ENCODE data around the gene GRAP. TPM values are rescaled to one million over a fixed set of nuclear protein-coding genes. Genes with fewer than 3 reads are reported as not detected.

The GRAP gene
- total RNA-seq, 2 donors from 2014 or later, result 2.5 to 5.6 TPM

DNA sequence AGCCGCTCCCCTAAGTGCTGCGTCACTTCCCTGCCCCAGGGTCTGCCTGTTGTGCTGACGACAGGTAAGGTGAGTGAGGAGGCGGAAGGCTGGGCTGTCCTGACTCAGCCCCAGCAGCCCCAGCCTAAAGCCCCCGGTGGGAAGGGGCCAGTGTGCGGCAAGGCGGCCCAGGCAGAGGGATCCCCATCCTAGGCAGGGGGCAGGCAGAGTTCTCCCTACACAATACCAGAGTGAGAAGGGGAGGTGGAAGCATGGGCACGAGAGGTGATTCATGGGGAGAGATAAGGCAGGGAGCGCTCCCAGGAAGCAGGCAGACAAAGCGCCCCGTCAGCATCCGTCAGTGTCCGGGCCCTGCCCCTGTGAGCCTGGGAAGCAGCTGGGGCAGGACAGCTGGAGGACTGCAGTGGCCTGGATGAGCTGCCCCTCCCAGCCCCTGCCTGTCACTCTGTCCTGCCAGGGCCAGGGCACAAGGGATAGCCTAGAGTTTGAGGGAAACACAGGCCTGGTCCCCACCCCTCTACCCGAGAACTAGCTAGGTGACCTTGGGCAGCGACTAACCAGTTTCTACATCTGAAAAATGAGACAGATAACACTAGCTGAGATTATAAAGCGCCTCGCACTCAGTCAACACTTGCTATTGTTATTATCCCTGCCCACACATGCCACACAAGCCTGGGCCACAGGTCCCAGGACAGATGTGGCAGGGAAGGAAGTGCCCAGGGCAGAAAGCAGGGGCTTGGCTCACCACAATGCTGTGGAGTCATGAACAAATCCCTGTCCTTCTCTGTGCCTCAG is 46.0 kb downstream of the GRAP start:
- Histone ChIP-seq H3K36me3 (no peaks in the 10 kb centered on the region), H3K27ac (peak overlapping the region; percentile 84 to 92), H3K4me1 (peaks cover 0 to 79% of the 10 kb centered on the region in 2 donors), H3K27me3 (no peaks in the 10 kb centered on the region), H3K9me3 (peaks cover 0 to under 1% of the 10 kb centered on the region in 2 donors), H3K4me3 (no peak overlapping the region)
- TF ChIP-seq, protein P1, sequence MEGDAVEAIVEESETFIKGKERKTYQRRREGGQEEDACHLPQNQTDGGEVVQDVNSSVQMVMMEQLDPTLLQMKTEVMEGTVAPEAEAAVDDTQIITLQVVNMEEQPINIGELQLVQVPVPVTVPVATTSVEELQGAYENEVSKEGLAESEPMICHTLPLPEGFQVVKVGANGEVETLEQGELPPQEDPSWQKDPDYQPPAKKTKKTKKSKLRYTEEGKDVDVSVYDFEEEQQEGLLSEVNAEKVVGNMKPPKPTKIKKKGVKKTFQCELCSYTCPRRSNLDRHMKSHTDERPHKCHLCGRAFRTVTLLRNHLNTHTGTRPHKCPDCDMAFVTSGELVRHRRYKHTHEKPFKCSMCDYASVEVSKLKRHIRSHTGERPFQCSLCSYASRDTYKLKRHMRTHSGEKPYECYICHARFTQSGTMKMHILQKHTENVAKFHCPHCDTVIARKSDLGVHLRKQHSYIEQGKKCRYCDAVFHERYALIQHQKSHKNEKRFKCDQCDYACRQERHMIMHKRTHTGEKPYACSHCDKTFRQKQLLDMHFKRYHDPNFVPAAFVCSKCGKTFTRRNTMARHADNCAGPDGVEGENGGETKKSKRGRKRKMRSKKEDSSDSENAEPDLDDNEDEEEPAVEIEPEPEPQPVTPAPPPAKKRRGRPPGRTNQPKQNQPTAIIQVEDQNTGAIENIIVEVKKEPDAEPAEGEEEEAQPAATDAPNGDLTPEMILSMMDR (IDR thresholded peaks at IDR 0.05), result no peak
- no peak for DNase-seq (ENCODE audit: low spot score)

DNA sequence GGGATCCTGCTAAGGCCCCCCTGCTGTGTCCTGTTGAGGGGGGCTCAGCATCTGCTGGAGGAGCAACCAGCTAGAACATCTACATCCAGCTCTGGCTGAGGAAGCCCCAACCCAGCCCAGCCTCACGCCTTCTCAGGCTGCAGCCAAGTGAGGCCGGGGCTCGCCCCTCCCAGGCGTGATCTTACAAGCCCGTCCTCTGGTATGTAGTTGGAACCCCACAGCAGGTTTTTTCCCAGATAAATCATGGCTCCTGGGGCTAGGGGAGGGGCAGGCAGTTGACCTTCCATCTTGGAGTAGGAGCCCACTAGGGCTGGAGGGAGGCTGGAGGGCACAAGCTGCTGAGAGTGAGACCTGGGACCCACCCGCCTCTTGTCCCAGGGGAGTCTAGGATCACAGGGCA is 46.8 kb downstream of the GRAP start:
- H3K36me3 ChIP-seq, result no peaks in the 10 kb centered on the region
- H3K4me1 ChIP-seq, result peaks cover 0 to 77% of the 10 kb centered on the region in 2 donors
- TF ChIP-seq, protein P1 (IDR thresholded peaks at IDR 0.05), result no peak
- no peak for DNase-seq (ENCODE audit: low spot score)
- no peaks in the 10 kb centered on the region for H3K27me3 ChIP-seq
- peak overlapping the region; percentile 84 to 92 for H3K27ac ChIP-seq
- peaks cover 0 to 7% of the 10 kb centered on the region in 2 donors for H3K9me3 ChIP-seq
- H3K4me3 ChIP-seq, result no peak overlapping the region

DNA sequence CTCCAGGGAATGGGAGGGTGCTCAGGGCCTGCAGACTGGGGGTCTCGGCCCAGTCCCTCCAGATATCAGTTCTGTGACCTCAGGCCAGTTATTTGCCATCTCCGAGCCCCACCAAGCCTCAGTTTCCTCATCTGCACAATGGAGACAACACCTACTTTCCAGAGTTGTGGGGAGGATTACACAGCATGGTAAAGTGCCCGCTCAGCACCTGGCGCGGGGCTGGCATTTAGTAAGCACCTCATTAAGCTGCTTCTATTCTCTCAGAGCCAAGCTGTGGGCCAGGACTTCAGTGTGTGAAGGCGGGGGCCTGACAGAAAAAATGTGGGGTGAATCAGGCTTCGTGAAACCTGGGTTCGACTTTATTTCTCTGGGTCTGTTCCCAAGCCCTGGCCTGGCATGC is 47.4 kb downstream of the GRAP start:
- Histone ChIP-seq H3K4me1 (peaks cover 0 to 74% of the 10 kb centered on the region in 2 donors), H3K27me3 (no peaks in the 10 kb centered on the region), H3K36me3 (no peaks in the 10 kb centered on the region), H3K27ac (peak overlapping the region; percentile 84 to 92), H3K4me3 (no peak overlapping the region), H3K9me3 (peaks cover 0 to 7% of the 10 kb centered on the region in 2 donors)
- no peak for DNase-seq (ENCODE audit: low spot score)
- TF ChIP-seq, protein P1 (IDR thresholded peaks at IDR 0.05), result no peak

DNA sequence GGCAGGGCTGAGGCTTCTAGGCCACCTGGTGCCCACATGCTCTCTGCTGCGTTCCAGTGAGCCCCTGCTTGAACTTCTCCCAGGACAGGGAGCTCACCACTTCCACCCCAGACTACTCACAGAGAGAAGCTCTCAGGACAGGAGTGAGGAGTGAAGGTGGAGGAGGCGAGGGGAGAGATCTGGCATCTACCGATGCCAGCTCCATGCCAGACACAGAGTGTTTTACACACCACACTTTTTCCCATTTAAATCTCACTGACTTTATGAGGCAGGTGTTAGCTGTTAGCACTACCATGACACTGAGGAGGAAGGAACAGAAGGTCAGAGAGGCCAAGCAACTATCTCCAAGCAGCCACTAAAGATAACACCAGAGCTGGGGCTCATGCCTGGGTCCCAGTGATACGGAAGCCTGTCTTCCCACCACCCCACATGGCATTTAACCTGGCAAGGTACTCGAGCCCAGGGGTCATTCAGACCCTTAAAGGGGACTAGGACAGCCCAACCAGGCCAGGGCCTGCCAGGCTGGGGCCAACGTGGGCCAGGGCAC is 49.0 kb downstream of the GRAP start:
- Histone ChIP-seq H3K27ac (peak overlapping the region; percentile 84 to 92), H3K4me1 (peaks cover 0 to 57% of the 10 kb centered on the region in 2 donors), H3K4me3 (no peak overlapping the region), H3K9me3 (peaks cover 0 to 7% of the 10 kb centered on the region in 2 donors), H3K27me3 (no peaks in the 10 kb centered on the region), H3K36me3 (no peaks in the 10 kb centered on the region)
- TF ChIP-seq, protein P1 (IDR thresholded peaks at IDR 0.05), result no peak
- DNase-seq (ENCODE audit: low spot score), result no peak

DNA sequence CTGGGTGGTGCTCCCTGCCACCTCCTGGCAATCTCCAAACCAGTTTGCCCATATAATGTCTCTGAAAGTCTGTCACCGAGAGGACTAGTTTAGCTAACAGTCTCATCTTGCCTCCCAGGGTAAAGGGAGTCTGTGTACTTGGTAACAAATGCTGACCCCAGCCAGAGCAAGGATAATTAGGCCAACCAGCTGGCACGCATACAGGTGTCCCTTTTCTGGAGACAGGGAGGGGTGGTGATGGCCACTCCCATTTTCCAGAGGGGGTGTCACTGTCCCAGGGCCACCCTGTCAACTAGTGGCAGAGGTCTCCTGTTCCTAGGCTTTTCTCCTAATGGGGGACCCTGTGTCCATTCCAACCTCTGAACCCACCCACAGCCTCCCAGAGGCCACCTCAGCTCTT is 50.3 kb downstream of the GRAP start:
- H3K27ac ChIP-seq, result peak overlapping the region; percentile 84 to 92
- DNase-seq (ENCODE audit: low spot score), result no peak

More for the DNA sequence above, 50.3 kb downstream of the GRAP start:
- Histone ChIP-seq H3K4me3 (no peak overlapping the region), H3K27me3 (no peaks in the 10 kb centered on the region), H3K36me3 (no peaks in the 10 kb centered on the region), H3K4me1 (peaks cover 0 to 47% of the 10 kb centered on the region in 2 donors), H3K9me3 (peaks cover 0 to 7% of the 10 kb centered on the region in 2 donors)
- TF ChIP-seq, protein P1 (IDR thresholded peaks at IDR 0.05), result no peak

All from right atrium auricular region (tissue), 2 donors.